Karpas-422 (cell line): ENCODE measurements around the gene PPARA. TPM values are rescaled to one million over a fixed set of nuclear protein-coding genes. Genes with fewer than 3 reads are reported as not detected.

Experiments
- DNase-seq: peaks from one replicate; pipeline ENCODE4 v3.0.0-alpha.2; 2015
- H2AFZ ChIP-seq: fragments of 200-600 bp; sonication (generic); 2 replicates; pipeline ENCODE4 v1.6.1; 2014; ENCODE audit warnings: antibody characterized with exemption, low read length, mixed read lengths
- H3K27ac ChIP-seq: fragments of 200-600 bp; sonication (generic); 2 replicates; pipeline ENCODE4 v1.5.1; 2014; ENCODE audit warnings: mild to moderate bottlenecking, low read length, moderate library complexity
- H3K27me3 ChIP-seq: fragments of 200-600 bp; sonication (generic); 2 replicates; pipeline ENCODE4 v1.6.1; 2014; ENCODE audit warnings: low read length, mixed read lengths
- H3K36me3 ChIP-seq: fragments of 200-600 bp; sonication (generic); 2 replicates; pipeline ENCODE4 v1.6.1; 2014; ENCODE audit warnings: low read length, mixed read lengths; ENCODE audit not compliant: insufficient read depth
- H3K4me1 ChIP-seq: fragments of 200-600 bp; sonication (generic); 2 replicates; pipeline ENCODE4 v1.6.1; 2014; ENCODE audit warnings: mild to moderate bottlenecking, low read length, mixed read lengths
- H3K4me2 ChIP-seq: fragments of 200-600 bp; sonication (generic); 2 replicates; pipeline ENCODE4 v1.6.1; 2014; ENCODE audit warnings: low read length, low read depth, mild to moderate bottlenecking; ENCODE audit not compliant: poor library complexity, severe bottlenecking
- H3K4me3 ChIP-seq: fragments of 200-600 bp; sonication (generic); 2 replicates; pipeline ENCODE4 v1.5.1; 2014; ENCODE audit warnings: mild to moderate bottlenecking, antibody characterized with exemption, low read length, mixed read lengths
- H3K79me2 ChIP-seq: fragments of 200-600 bp; sonication (generic); 2 replicates; pipeline ENCODE4 v1.6.1; 2014; ENCODE audit warnings: mild to moderate bottlenecking, low read length, mixed read lengths
- H3K9ac ChIP-seq: fragments of 200-600 bp; sonication (generic); 2 replicates; pipeline ENCODE4 v1.6.0; 2014; ENCODE audit warnings: low read length
- H3K9me2 ChIP-seq: fragments of 200-600 bp; sonication (generic), shearing (Covaris generic); replicated peaks from 2 replicates; pipeline ENCODE4 v1.6.0; 2014; ENCODE audit warnings: mild to moderate bottlenecking, low read length, moderate library complexity; ENCODE audit not compliant: insufficient read depth
- H3K9me3 ChIP-seq: fragments of 300-700, 200-600 bp; sonication (generic); 2 replicates; pipeline ENCODE4 v1.6.1; 2014; ENCODE audit warnings: low read length, mixed read lengths
- H4K20me1 ChIP-seq: fragments of 200-600 bp; sonication (generic); 2 replicates; pipeline ENCODE4 v1.6.1; 2014; ENCODE audit warnings: mild to moderate bottlenecking, antibody characterized with exemption, low read length, low read depth; ENCODE audit not compliant: insufficient read depth
- total RNA-seq: library from RNA; depleted of rRNA; stranded (reverse); fragments of >200 nt; shearing (Covaris generic); gene quantifications from 2 replicates; pipeline ENCODE4 v1.2.3, GENCODE V29; 2014; ENCODE audit warnings: low replicate concordance

PPARA gene
- total RNA-seq, 1 experiment from 2014 or later: 23.5 TPM

DNA sequence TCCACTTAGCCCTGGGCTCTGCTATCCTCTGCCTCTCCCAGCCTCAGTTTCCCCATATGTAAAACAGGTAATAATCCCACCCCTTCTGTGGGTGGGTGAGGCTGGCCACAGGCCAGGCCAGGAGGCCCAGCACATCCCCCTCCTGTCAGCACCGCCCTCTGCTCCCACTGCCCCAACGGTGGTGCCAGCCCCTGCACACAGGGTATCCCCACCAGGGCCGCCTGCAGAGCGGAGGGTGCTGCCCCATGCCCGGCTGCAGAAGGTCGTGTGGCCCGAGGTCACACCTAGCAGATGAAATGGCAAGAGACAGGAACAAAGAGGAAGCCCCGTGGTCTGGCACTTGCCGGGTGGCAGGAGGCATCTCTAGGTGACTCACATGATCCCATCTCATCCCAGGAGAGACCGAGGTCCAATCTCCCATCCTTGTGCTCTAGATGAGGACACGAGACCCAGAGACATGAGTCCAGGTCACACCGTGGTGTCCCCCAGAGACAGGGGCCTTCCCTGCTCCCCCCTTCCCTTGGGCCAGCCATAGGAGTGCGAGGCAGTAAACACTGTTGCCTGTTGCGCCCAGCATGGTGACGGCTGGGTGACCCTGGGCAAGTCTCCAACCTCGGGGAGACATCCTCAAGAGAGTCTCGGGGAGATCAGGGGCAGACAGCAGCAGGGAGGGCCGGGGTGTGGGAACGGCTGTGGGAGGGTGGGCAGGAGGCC lies 27.2 kb upstream of the PPARA start:
- Histone ChIP-seq H2AFZ (peak overlapping the region; percentile 63; the same call in 1 of the 2 replicates), H3K9ac (no peak overlapping the region), H4K20me1 (no peaks in the 10 kb centered on the region), H3K9me2 (no peaks in the 10 kb centered on the region), H3K4me1 (peaks cover 12% of the 10 kb centered on the region), H3K4me2 (no peak overlapping the region), H3K9me3 (no peaks in the 10 kb centered on the region), H3K36me3 (no peaks in the 10 kb centered on the region), H3K27me3 (no peaks in the 10 kb centered on the region), H3K27ac (no peak overlapping the region), H3K79me2 (no peaks in the 10 kb centered on the region), H3K4me3 (no peak overlapping the region)
- no peak for DNase-seq

DNA sequence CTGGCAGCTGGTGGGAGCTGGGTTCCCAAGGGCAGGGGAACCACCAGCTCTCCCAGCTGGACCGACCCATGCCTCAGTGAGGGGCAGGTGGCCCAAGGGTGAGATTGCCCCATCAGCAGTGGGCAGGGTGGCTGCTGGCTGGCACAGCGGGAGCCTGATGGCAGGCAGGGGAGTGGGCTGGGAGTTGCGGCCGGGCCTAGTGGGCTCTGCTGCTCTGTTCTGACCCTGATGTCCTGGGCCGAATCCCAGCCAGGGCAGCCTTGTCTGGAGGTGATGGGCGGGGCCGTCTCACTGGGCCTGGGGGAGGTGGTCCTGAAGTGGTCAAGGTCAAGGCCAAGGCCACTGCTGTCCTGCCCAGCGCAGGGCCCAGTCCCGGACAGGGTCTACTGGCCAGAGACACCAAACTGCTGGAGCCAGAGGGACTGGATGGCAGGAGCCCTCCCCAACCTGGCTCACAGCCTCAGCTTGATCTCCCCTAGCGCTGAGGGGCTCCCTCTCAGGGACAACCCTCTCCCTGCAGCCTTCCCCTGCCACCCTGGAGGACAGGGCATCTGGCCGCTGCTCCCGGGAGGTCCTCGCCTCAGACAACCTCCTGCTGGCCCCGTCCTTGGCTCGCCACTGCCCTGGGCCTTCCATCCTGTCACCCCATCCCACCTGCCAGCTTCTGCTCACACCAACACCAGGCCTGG lies 26.5 kb upstream of the PPARA start:
- Histone ChIP-seq H3K27me3 (no peaks in the 10 kb centered on the region), H3K4me2 (no peak overlapping the region), H3K4me1 (peaks cover 18% of the 10 kb centered on the region), H3K9me2 (no peaks in the 10 kb centered on the region), H4K20me1 (no peaks in the 10 kb centered on the region), H2AFZ (no peak overlapping the region), H3K4me3 (no peak overlapping the region), H3K9me3 (no peaks in the 10 kb centered on the region), H3K27ac (no peak overlapping the region), H3K79me2 (no peaks in the 10 kb centered on the region), H3K9ac (no peak overlapping the region), H3K36me3 (no peaks in the 10 kb centered on the region)
- no peak for DNase-seq

DNA sequence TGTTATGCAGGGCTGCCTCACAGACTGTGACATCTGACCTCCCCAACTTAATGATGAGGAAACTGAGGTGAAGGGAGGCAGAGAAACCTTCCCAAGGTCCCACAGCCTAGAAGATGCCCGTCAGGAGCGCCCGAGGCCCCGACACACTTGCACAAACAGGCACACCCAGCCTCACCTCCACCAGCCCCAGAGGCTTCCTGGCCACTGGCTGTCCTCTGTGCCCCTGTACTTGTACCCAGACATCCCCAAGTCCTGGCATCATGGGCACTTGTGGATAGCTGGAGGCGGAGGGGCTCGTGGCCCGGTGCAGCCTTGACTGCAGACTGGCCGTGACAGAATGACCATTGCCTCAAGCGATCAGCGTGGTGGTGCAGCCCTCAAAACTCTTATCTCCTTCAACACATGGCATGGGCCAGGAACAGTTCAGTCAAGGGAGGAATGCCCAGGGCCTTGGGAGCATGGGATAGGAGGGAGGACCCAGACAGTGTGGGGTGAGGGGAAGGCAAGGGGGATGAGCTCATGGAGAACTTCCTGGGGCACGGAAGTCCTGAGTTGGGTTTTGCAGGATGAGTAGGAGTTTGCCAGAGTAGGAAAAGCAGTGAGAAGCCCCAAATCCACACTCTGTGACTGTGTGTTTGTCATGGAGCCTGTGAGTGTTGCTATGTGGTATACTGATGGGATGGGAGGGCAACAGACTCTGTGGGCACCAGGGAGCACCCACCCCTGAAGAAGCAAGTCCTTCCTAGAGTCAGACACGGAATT lies 25.8 kb upstream of the PPARA start:
- Histone ChIP-seq H3K79me2 (no peaks in the 10 kb centered on the region), H3K27me3 (no peaks in the 10 kb centered on the region), H3K4me1 (peaks cover 25% of the 10 kb centered on the region), H3K4me3 (no peak overlapping the region), H3K27ac (no peak overlapping the region), H3K36me3 (no peaks in the 10 kb centered on the region), H3K9me2 (no peaks in the 10 kb centered on the region), H3K9ac (no peak overlapping the region), H3K9me3 (no peaks in the 10 kb centered on the region), H3K4me2 (no peak overlapping the region), H4K20me1 (no peaks in the 10 kb centered on the region), H2AFZ (no peak overlapping the region)
- DNase-seq: no peak

DNA sequence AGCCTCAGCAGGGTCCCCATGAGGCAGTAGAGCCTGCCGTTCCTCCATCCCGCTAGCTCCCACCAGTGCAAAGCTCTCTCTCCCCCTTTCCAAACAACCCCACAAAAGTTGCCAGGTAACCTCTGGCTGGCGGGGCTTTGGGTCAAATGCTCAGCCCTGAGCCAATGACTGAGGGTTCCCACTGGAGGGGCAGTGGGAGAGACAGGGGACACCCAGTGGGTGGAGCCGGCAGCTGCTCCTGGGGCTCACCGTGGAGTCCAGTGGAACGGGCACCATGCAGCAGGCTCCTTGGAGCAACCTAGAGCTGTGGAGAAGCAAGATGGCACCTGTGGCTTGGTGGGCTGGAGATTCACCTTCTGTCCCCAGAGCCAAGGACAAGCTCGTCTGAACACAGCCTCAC lies 25.0 kb upstream of the PPARA start:
- Histone ChIP-seq H2AFZ (no peak overlapping the region), H3K4me1 (peaks cover 30% of the 10 kb centered on the region), H3K4me3 (no peak overlapping the region), H3K27ac (no peak overlapping the region), H4K20me1 (no peaks in the 10 kb centered on the region), H3K4me2 (no peak overlapping the region), H3K9me2 (no peaks in the 10 kb centered on the region), H3K79me2 (no peaks in the 10 kb centered on the region), H3K36me3 (no peaks in the 10 kb centered on the region), H3K9me3 (no peaks in the 10 kb centered on the region), H3K27me3 (no peaks in the 10 kb centered on the region), H3K9ac (no peak overlapping the region)
- DNase-seq: no peak

DNA sequence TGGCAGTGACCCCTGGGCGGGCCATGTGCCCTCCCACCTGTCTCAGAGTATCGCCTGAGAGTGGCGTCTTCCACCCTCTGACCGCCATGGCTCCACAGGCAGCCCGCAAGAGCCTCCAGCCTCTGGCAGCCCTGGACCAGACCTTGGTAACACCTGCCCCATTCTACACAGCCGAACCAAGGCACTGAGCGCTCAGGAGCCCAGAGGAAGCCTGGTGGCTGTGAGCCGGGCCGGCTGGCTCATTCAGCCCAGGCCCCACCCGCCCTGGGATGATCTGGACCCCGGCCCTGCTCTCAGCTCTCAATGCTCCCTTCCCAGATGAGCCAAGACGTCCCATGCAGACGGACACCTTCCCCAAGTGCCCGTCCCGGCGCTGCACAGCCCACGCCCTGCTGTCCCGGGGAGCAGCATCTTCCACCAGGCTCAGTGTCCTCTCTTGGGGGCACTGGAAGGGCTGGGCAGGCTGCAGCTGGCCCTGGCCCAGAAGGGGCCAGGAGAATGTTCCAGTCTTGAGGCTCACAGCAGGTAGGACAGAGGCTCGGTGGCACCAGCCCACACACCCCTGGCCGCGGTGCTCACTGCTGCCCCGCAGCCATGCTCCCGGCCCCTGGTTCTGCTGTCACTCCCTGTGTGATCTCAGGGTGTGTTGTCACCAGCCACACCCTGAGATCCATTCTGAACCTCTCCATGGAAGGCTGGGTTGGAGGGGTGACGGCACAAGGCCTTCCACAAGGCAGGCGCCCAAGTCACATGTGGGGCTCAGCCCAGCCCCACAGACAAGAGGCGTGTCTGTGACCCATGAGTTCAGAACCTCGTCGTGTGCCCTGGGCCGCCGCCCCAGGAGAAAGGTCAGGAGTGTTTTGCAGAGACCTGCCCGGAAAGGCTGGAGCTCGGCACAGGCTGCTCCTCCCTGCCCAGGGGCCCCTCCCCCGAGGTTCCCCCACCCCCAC lies 24.2 kb upstream of the PPARA start:
- Histone ChIP-seq H3K9ac (no peak overlapping the region), H4K20me1 (no peaks in the 10 kb centered on the region), H3K4me2 (no peak overlapping the region), H3K4me1 (peaks cover 32% of the 10 kb centered on the region), H3K9me3 (no peaks in the 10 kb centered on the region), H3K27ac (no peak overlapping the region), H3K27me3 (no peaks in the 10 kb centered on the region), H3K4me3 (no peak overlapping the region), H3K36me3 (no peaks in the 10 kb centered on the region), H2AFZ (no peak overlapping the region), H3K9me2 (no peaks in the 10 kb centered on the region), H3K79me2 (no peaks in the 10 kb centered on the region)
- DNase-seq: no peak

DNA sequence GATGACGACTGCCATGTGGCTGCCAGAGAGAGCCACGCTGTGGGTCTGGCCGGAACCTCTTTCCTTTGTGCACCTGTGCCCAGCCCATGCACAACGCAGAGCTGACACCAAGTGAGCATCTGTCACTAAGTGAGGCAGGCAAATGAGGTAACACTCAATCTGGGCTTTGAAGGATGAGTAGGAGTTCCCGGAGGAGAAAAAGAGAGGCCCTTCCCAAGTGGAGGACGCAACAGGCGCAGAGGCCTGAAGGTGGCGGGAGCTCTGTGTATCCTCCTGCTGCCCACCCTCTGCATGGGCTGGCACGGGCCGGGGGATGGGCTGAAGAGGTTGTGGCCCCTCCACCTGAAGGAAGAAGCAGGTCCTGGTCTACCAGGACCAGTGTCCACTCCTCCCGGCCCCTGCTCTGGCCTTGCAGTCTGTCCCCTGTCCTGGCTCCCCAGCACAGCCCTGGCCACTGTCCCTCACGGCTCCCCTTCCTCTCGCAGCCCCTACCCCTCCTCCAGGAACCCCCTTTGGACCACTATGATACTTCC lies 23.4 kb upstream of the PPARA start:
- H3K9ac ChIP-seq: no peak overlapping the region
- no peaks in the 10 kb centered on the region for H3K79me2 ChIP-seq
- no peak for DNase-seq
- H3K4me2 ChIP-seq: no peak overlapping the region
- no peaks in the 10 kb centered on the region for H3K9me2 ChIP-seq
- H4K20me1 ChIP-seq: no peaks in the 10 kb centered on the region
- no peaks in the 10 kb centered on the region for H3K36me3 ChIP-seq
- no peaks in the 10 kb centered on the region for H3K9me3 ChIP-seq
- H3K4me3 ChIP-seq: no peak overlapping the region
- peaks cover 32% of the 10 kb centered on the region for H3K4me1 ChIP-seq
- H3K27ac ChIP-seq: no peak overlapping the region
- no peaks in the 10 kb centered on the region for H3K27me3 ChIP-seq
- H2AFZ ChIP-seq: no peak overlapping the region

DNA sequence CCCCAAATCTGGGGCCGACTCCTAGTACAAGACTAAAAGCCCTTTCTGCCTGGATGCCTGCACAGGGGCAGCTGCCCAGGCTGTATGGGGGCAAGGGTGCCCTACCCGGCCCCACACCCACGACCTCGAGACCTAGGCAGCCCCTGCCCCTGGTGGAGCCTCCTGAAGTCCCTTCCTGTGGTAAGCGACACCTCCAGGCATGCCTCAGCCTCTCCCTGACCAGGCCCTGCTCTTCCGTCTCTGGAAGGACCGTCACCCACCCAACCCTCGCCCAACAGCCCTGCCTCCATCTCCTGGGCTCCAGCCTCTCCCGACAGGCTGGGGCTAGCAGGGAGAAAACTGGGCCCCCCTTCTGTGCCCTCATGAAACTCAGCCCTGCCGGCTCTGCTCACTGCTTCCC lies 22.8 kb upstream of the PPARA start:
- Histone ChIP-seq H3K36me3 (no peaks in the 10 kb centered on the region), H3K4me3 (no peak overlapping the region), H3K9ac (no peak overlapping the region), H3K9me3 (no peaks in the 10 kb centered on the region), H3K9me2 (no peaks in the 10 kb centered on the region), H3K79me2 (no peaks in the 10 kb centered on the region), H3K4me2 (no peak overlapping the region), H2AFZ (no peak overlapping the region), H3K27ac (no peak overlapping the region), H3K27me3 (no peaks in the 10 kb centered on the region), H4K20me1 (no peaks in the 10 kb centered on the region), H3K4me1 (peaks cover 31% of the 10 kb centered on the region)
- no peak for DNase-seq
